GM03348 (cell line): Measurements from ENCODE around the gene RPS6KA1.
"Not testable (repeated sequence)": the region's sequence is repeated elsewhere in the genome, so short reads cannot be mapped to it uniquely, and the experiment has no call there.

Experiments used
- DNase-seq: peaks from one replicate; pipeline ENCODE4 v3.0.0; 2012; ENCODE audit warnings: low spot score

RPS6KA1 gene

GRCh38 chr1:26602378-26602959 is 72.9 kb downstream of the RPS6KA1 start:
- DNase-seq, result peak; percentile 75

- no peak for DNase-seq
Measured at GRCh38 chr1:26603856-26604255, 74.3 kb downstream of the RPS6KA1 start.

- DNase-seq, result no peak
Measured at GRCh38 chr1:26607186-26607585, 77.6 kb downstream of the RPS6KA1 start.

- DNase-seq, result no peak
Measured at GRCh38 chr1:26608895-26609294, 79.3 kb downstream of the RPS6KA1 start.

- no peak for DNase-seq
Measured at GRCh38 chr1:26610781-26611180, 81.2 kb downstream of the RPS6KA1 start.

- DNase-seq, result not testable (repeated sequence)
Measured at GRCh38 chr1:26612627-26613026, 83.1 kb downstream of the RPS6KA1 start.

- no peak for DNase-seq
Measured at GRCh38 chr1:26614655-26615411, 85.3 kb downstream of the RPS6KA1 start.

GRCh38 chr1:26616881-26617280 is 87.3 kb downstream of the RPS6KA1 start:
- DNase-seq, result no peak

GRCh38 chr1:26618561-26618960 is 89.0 kb downstream of the RPS6KA1 start:
- no peak for DNase-seq
